AG04450 (cell line): ENCODE measurements around the gene RAPGEF5. TPM values are rescaled to one million over a fixed set of nuclear protein-coding genes. Genes with fewer than 3 reads are reported as not detected.

Experiments
- CTCF ChIA-PET: fragments of 300-600, 350-600 bp; formaldehyde crosslinking; extraction: SDS; loops from one replicate; lab custom pipeline; 2022; ENCODE audit warnings: antibody characterized with exemption, inconsistent platforms; lab: Charles Lee
- POLR2A ChIA-PET: fragments of 350-600 bp; formaldehyde crosslinking; extraction: SDS; loops from one replicate; lab custom pipeline; 2021; ENCODE audit warnings: antibody characterized with exemption, inconsistent platforms; lab: Yijun Ruan, JAX
- DNase-seq: peaks from one replicate; pipeline ENCODE4 v3.0.0-alpha.2; 2011; ENCODE audit warnings: low read depth, low spot score
- H3K27ac ChIP-seq: one replicate; pipeline ENCODE4 v1.5.1; 2012; ENCODE audit warnings: low read depth, low read length, control low read depth
- H3K27me3 ChIP-seq: one replicate; pipeline ENCODE4 v1.6.0; 2012; ENCODE audit warnings: low read length; ENCODE audit not compliant: control insufficient read depth, insufficient read depth
- H3K4me3 ChIP-seq: 2 replicates; pipeline ENCODE4 v1.5.1; 2011; ENCODE audit warnings: mild to moderate bottlenecking, low read depth, low read length, control low read depth
- H3K9me3 ChIP-seq: 2 replicates; pipeline ENCODE4 v1.5.1; 2012; ENCODE audit warnings: low read length; ENCODE audit not compliant: control insufficient read depth, insufficient read depth
- CTCF ChIP-seq: IDR thresholded peaks from 2 replicates; pipeline ENCODE4 v1.5.1; 2011; ENCODE audit warnings: low read depth, low read length, control low read depth, inconsistent platforms
- polyA plus RNA-seq: library from polyadenylated mRNA; depleted of rRNA; stranded (reverse); fragments of >200 nt; gene quantifications from 2 replicates; pipeline ENCODE4 v1.2.3, GENCODE V29; 2011

RAPGEF5 gene
- polyA plus RNA-seq, 1 experiment: 0.16 TPM

GRCh38 chr7:22159341-22159740 is 197.6 kb downstream of the RAPGEF5 start:
- Histone ChIP-seq H3K4me3 (no peak overlapping the region), H3K27ac (no peak overlapping the region), H3K9me3 (no peaks in the 10 kb centered on the region), H3K27me3 (no peaks in the 10 kb centered on the region)
- TF ChIP-seq CTCF: no peak
- no peak for DNase-seq
- ChIA-PET CTCF (interaction anchor here (1.2 kb wide), 1 partner anchor 56 kb away, joined by 3 read pairs; no protein-coding TSS in a partner anchor), POLR2A (no interaction called here)

GRCh38 chr7:22157552-22157951 is 199.4 kb downstream of the RAPGEF5 start:
- no peaks in the 10 kb centered on the region for H3K9me3 ChIP-seq
- no peak for TF ChIP-seq CTCF
- DNase-seq: no peak
- CTCF ChIA-PET: no interaction called here
- H3K4me3 ChIP-seq: no peak overlapping the region
- no peak overlapping the region for H3K27ac ChIP-seq
- H3K27me3 ChIP-seq: no peaks in the 10 kb centered on the region
- POLR2A ChIA-PET: no interaction called here

GRCh38 chr7:22156205-22156604 is 200.7 kb downstream of the RAPGEF5 start:
- POLR2A ChIA-PET: no interaction called here
- CTCF ChIA-PET: no interaction called here
- no peak for TF ChIP-seq CTCF
- Histone ChIP-seq H3K9me3 (no peaks in the 10 kb centered on the region), H3K27me3 (no peaks in the 10 kb centered on the region), H3K4me3 (no peak overlapping the region), H3K27ac (peak overlapping the region; percentile 32)
- DNase-seq: peak; percentile 37

GRCh38 chr7:22154143-22154529 is 202.8 kb downstream of the RAPGEF5 start:
- no peaks in the 10 kb centered on the region for H3K27me3 ChIP-seq
- CTCF ChIA-PET: interaction anchor here (1.4 kb wide), 1 partner anchor 1393 kb away, joined by 5 read pairs; no protein-coding TSS in a partner anchor
- no peak for DNase-seq
- no peaks in the 10 kb centered on the region for H3K9me3 ChIP-seq
- POLR2A ChIA-PET: no interaction called here
- no peak overlapping the region for H3K4me3 ChIP-seq
- no peak overlapping the region for H3K27ac ChIP-seq
- no peak for TF ChIP-seq CTCF

- H3K4me3 ChIP-seq: no peak overlapping the region
- H3K9me3 ChIP-seq: no peaks in the 10 kb centered on the region
- H3K27me3 ChIP-seq: no peaks in the 10 kb centered on the region
- H3K27ac ChIP-seq: no peak overlapping the region
- ChIA-PET CTCF (interaction anchor here (1.4 kb wide), 1 partner anchor 1393 kb away, joined by 5 read pairs; no protein-coding TSS in a partner anchor), POLR2A (no interaction called here)
- TF ChIP-seq CTCF: no peak
- no peak for DNase-seq
Observed at GRCh38 chr7:22153432-22154142, 203.4 kb downstream of the RAPGEF5 start.
